H9 (cell line): ENCODE results near the gene POP4. TPM values are rescaled to one million over a fixed set of nuclear protein-coding genes. Genes with fewer than 3 reads are reported as not detected.

Experiments used
- DNase-seq: peaks from one replicate; pipeline ENCODE4 v3.0.0-alpha.2; 2017
- H2AFZ ChIP-seq: one replicate; pipeline ENCODE4 v1.6.1; 2013; ENCODE audit warnings: mild to moderate bottlenecking, low read length, control low read depth, moderate library complexity
- H2AK5ac ChIP-seq: 2 replicates; pipeline ENCODE4 v1.6.1; 2013; ENCODE audit warnings: low read length, control low read depth, mixed read lengths; ENCODE audit not compliant: insufficient read length
- H2BK120ac ChIP-seq: one replicate; pipeline ENCODE4 v1.6.1; 2013; ENCODE audit warnings: low read depth, mild to moderate bottlenecking, low read length, control low read depth, inconsistent platforms; ENCODE audit not compliant: poor library complexity, severe bottlenecking
- H2BK12ac ChIP-seq: 2 replicates; pipeline ENCODE4 v1.6.1; 2013; ENCODE audit warnings: low read length, control low read depth, mixed read lengths, low read depth; ENCODE audit not compliant: insufficient read length
- H2BK15ac ChIP-seq: 2 replicates; pipeline ENCODE4 v1.6.1; 2013; ENCODE audit warnings: low read depth, low read length, control low read depth
- H2BK20ac ChIP-seq: one replicate; pipeline ENCODE4 v1.6.1; 2013; ENCODE audit warnings: low read depth, mild to moderate bottlenecking, low read length, control low read depth, inconsistent platforms; ENCODE audit not compliant: poor library complexity, severe bottlenecking
- H2BK5ac ChIP-seq: 2 replicates; pipeline ENCODE4 v1.6.1; 2013; ENCODE audit warnings: low read length, control low read depth, mixed read lengths; ENCODE audit not compliant: insufficient read length
- H3K14ac ChIP-seq: 2 replicates; pipeline ENCODE4 v1.6.1; 2013; ENCODE audit warnings: low read length, control low read depth; ENCODE audit not compliant: insufficient read depth
- H3K18ac ChIP-seq: 2 replicates; pipeline ENCODE4 v1.6.1; 2013; ENCODE audit warnings: low read depth, mild to moderate bottlenecking, mixed read lengths, low read length, control low read depth; ENCODE audit not compliant: insufficient read length
- H3K23ac ChIP-seq: 2 replicates; pipeline ENCODE4 v1.6.1; 2013; ENCODE audit warnings: low read length, control low read depth, mixed read lengths, low read depth; ENCODE audit not compliant: insufficient read length
- H3K23me2 ChIP-seq: 2 replicates; pipeline ENCODE4 v1.6.1; 2013; ENCODE audit warnings: low read depth, mild to moderate bottlenecking, mixed read lengths, low read length, control low read depth; ENCODE audit not compliant: insufficient read length, poor library complexity, severe bottlenecking
- H3K27ac ChIP-seq: 2 replicates; pipeline ENCODE4 v1.5.1; 2013; ENCODE audit warnings: low read length, control low read depth, mixed read lengths, low read depth; ENCODE audit not compliant: insufficient read length
- H3K27me3 ChIP-seq: 2 replicates; pipeline ENCODE4 v1.6.1; 2013; ENCODE audit warnings: low read length, control low read depth, inconsistent platforms; ENCODE audit not compliant: insufficient read depth
- H3K4ac ChIP-seq: 2 replicates; pipeline ENCODE4 v1.6.1; 2013; ENCODE audit warnings: low read depth, mild to moderate bottlenecking, control low read depth, inconsistent platforms, low read length, moderate library complexity
- H3K4me1 ChIP-seq: 2 replicates; pipeline ENCODE4 v1.6.1; 2013; ENCODE audit warnings: low read length, control low read depth, inconsistent platforms; ENCODE audit not compliant: insufficient read depth
- H3K4me2 ChIP-seq: 2 replicates; pipeline ENCODE4 v1.6.1; 2013; ENCODE audit warnings: low read length, control low read depth, mixed read lengths; ENCODE audit not compliant: insufficient read length, insufficient read depth
- H3K56ac ChIP-seq: 2 replicates; pipeline ENCODE4 v1.6.1; 2013; ENCODE audit warnings: low read depth, mild to moderate bottlenecking, mixed read lengths, low read length, control low read depth; ENCODE audit not compliant: insufficient read length
- H3K79me1 ChIP-seq: 2 replicates; pipeline ENCODE4 v1.6.1; 2013; ENCODE audit warnings: low read depth, mild to moderate bottlenecking, moderate library complexity, low read length, control low read depth, inconsistent platforms; ENCODE audit not compliant: insufficient read depth, poor library complexity, severe bottlenecking
- H3K79me2 ChIP-seq: 2 replicates; pipeline ENCODE4 v1.6.1; 2013; ENCODE audit warnings: low read length, control low read depth, inconsistent platforms; ENCODE audit not compliant: insufficient read depth
- H3K9ac ChIP-seq: 2 replicates; pipeline ENCODE4 v1.6.1; 2013; ENCODE audit warnings: low read length, control low read depth, mixed read lengths; ENCODE audit not compliant: insufficient read length; ENCODE audit errors: extremely low read depth
- H3K9me3 ChIP-seq: one replicate; pipeline ENCODE4 v1.6.1; 2013; ENCODE audit warnings: low read depth, low read length, inconsistent platforms; ENCODE audit not compliant: control insufficient read depth
- H3T11ph ChIP-seq: one replicate; pipeline ENCODE4 v1.6.1; 2013; ENCODE audit warnings: mild to moderate bottlenecking, low read length, control low read depth, inconsistent platforms
- H4K20me1 ChIP-seq: one replicate; pipeline ENCODE4 v1.6.1; 2013; ENCODE audit not compliant: control insufficient read depth, insufficient read length, insufficient read depth
- H4K5ac ChIP-seq: 2 replicates; pipeline ENCODE4 v1.6.1; 2013; ENCODE audit warnings: low read depth, mild to moderate bottlenecking, mixed read lengths, low read length, control low read depth; ENCODE audit not compliant: insufficient read length
- H4K8ac ChIP-seq: replicated peaks from 2 replicates; pipeline ENCODE4 v1.6.1; 2013; ENCODE audit warnings: low read length, control low read depth, mixed read lengths, low read depth; ENCODE audit not compliant: insufficient read length
- H4K91ac ChIP-seq: 2 replicates; pipeline ENCODE4 v1.6.1; 2013; ENCODE audit warnings: low read depth, mild to moderate bottlenecking, moderate library complexity, mixed read lengths, low read length, control low read depth; ENCODE audit not compliant: insufficient read length
- H3K27ac Mint-ChIP-seq, 3 experiments: 2 replicates in 2 of 3; 3 replicates in 1 of 3; pipeline ENCODE4 v1.8.0; 2020 to 2021; ENCODE audit warnings: mixed read lengths in 3 of 3, mild to moderate bottlenecking in 1 of 3, moderate library complexity in 1 of 3
- H3K27me3 Mint-ChIP-seq: 2 replicates; pipeline ENCODE4 v1.8.0; 2021; ENCODE audit warnings: low read depth, mild to moderate bottlenecking, moderate library complexity, mixed read lengths
- H3K36me3 Mint-ChIP-seq, 3 experiments: 2 replicates in 2 of 3; 3 replicates in 1 of 3; pipeline ENCODE4 v1.8.0; 2020 to 2021; ENCODE audit warnings: low read depth in 3 of 3, mixed read lengths in 3 of 3; ENCODE audit not compliant: insufficient read depth in 1 of 3
- H3K4me1 Mint-ChIP-seq, 2 experiments: 2 replicates each; pipeline ENCODE4 v1.8.0; 2020; ENCODE audit warnings: mixed read lengths in 2 of 2
- H3K4me3 Mint-ChIP-seq, 2 experiments: 2 replicates in 1 of 2; 3 replicates in 1 of 2; pipeline ENCODE4 v1.8.0; 2020 to 2021; ENCODE audit warnings: mild to moderate bottlenecking in 2 of 2, mixed read lengths in 2 of 2, moderate library complexity in 1 of 2
- H3K9me3 Mint-ChIP-seq, 2 experiments: 2 replicates in 1 of 2; 3 replicates in 1 of 2; pipeline ENCODE4 v1.8.0; 2020; ENCODE audit warnings: mild to moderate bottlenecking in 2 of 2, mixed read lengths in 2 of 2, moderate library complexity in 1 of 2
- WGBS: extraction: QIAGEN DNeasy Blood & Tissue Kit; methylation state at CpG from one replicate; pipeline ENCODE4 v1.1.7; 2013; ENCODE audit warnings: missing lambda C conversion rate, low lambda C conversion rate, mixed read lengths; ENCODE audit not compliant: insufficient read length; ENCODE audit errors: extremely low coverage; 5-methylcytosine and 5-hydroxymethylcytosine counted together
- total RNA-seq: library from RNA; stranded (reverse); gene quantifications from 2 replicates; pipeline ENCODE4 v1.2.1, GENCODE V29; 2021
- TF ChIP-seq, protein P1 (sequence below): fragments of 200-600 bp; sonication (generic); conservative IDR thresholded peaks from 3 replicates; pipeline ENCODE4 v1.8.0; 2021; ENCODE audit warnings: antibody characterized with exemption, mild to moderate bottlenecking

Gene POP4
- total RNA-seq, 1 experiment from 2014 or later = 51.4 TPM

DNA sequence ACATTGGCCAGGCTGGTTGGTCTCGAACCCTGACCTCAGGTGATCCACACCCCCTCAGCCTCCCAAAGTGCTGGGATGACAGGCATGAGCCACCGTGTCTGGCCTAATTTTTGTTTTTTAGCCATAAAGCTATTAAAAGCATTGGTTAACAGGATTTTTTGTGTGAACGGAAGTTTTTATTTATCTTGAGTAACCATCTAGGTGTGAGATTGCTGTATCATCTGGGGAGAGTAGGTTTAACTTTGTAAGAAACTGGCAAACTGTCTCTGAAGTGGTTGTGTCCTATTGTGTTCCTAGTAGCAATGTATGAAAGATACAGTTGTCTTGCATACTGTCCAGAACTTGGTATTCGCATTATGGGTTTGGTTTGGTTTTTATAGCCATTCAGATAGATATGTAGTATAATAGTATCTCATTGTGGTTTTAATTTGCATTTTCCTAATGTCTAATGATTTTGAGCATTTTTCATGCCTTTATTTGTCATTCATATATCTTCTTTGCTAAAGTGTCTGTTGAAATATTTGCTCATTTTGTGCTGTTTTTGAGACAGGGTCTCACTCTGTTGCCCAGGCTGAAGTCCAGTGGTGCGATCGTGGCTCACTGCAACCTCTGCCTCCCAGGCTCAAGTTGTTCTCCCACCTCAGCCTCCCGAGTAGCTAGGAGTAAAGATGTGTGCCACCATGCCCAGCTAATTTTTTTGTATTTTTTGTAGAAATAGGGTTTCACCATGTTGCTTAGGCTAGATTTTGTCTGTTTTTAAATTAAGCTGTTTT lies 45.7 kb downstream of the POP4 start:
- H3T11ph ChIP-seq = no peak overlapping the region
- peaks cover 2% of the 10 kb centered on the region; the same call in 1 of the 2 replicates for H3K27me3 Mint-ChIP-seq
- no peak overlapping the region for H2BK20ac ChIP-seq
- H2BK15ac ChIP-seq = no peak overlapping the region
- peaks cover 3 to 4% of the 10 kb centered on the region in 2 experiments; a peak in 2 of 4 replicates for H3K4me1 Mint-ChIP-seq
- H3K27me3 ChIP-seq = no peaks in the 10 kb centered on the region
- no peak for DNase-seq
- H3K9me3 Mint-ChIP-seq = peaks cover 4 to 10% of the 10 kb centered on the region in 2 experiments; a peak in 4 of 5 replicates
- H3K18ac ChIP-seq = no peak overlapping the region
- no peak overlapping the region for H4K5ac ChIP-seq
- no peak overlapping the region for H3K4me2 ChIP-seq
- no peaks in the 10 kb centered on the region; a peak in 3 of 7 replicates for H3K36me3 Mint-ChIP-seq
- no peaks in the 10 kb centered on the region for H4K20me1 ChIP-seq
- TF ChIP-seq, protein P1, sequence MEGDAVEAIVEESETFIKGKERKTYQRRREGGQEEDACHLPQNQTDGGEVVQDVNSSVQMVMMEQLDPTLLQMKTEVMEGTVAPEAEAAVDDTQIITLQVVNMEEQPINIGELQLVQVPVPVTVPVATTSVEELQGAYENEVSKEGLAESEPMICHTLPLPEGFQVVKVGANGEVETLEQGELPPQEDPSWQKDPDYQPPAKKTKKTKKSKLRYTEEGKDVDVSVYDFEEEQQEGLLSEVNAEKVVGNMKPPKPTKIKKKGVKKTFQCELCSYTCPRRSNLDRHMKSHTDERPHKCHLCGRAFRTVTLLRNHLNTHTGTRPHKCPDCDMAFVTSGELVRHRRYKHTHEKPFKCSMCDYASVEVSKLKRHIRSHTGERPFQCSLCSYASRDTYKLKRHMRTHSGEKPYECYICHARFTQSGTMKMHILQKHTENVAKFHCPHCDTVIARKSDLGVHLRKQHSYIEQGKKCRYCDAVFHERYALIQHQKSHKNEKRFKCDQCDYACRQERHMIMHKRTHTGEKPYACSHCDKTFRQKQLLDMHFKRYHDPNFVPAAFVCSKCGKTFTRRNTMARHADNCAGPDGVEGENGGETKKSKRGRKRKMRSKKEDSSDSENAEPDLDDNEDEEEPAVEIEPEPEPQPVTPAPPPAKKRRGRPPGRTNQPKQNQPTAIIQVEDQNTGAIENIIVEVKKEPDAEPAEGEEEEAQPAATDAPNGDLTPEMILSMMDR = no peak
- H3K9ac ChIP-seq = no peak overlapping the region
- H3K79me1 ChIP-seq = no peaks in the 10 kb centered on the region
- H3K4ac ChIP-seq = no peak overlapping the region
- WGBS = 100% methylated on average over 1 of the region's 7 CpGs
- H3K23me2 ChIP-seq = no peaks in the 10 kb centered on the region
- no peak overlapping the region for H4K91ac ChIP-seq
- H3K4me1 ChIP-seq = no peaks in the 10 kb centered on the region
- H2BK120ac ChIP-seq = no peak overlapping the region
- H3K4me3 Mint-ChIP-seq = no peak overlapping the region
- H3K23ac ChIP-seq = no peak overlapping the region
- H2AK5ac ChIP-seq = no peak overlapping the region
- H2BK12ac ChIP-seq = no peak overlapping the region
- H3K27ac Mint-ChIP-seq = no peak overlapping the region
- no peaks in the 10 kb centered on the region for H3K9me3 ChIP-seq
- H3K14ac ChIP-seq = no peak overlapping the region
- no peak overlapping the region for H2AFZ ChIP-seq
- no peak overlapping the region for H2BK5ac ChIP-seq
- no peaks in the 10 kb centered on the region for H3K79me2 ChIP-seq
- no peak overlapping the region for H3K27ac ChIP-seq
- H4K8ac ChIP-seq = no peak overlapping the region
- H3K56ac ChIP-seq = no peak overlapping the region
